CD4-positive, CD25-positive, alpha-beta regulatory T cell (primary cell): ENCODE data around the gene UNC5A. TPM values are rescaled to one million over a fixed set of nuclear protein-coding genes. Genes with fewer than 3 reads are reported as not detected.

ENCODE experiments used
- ATAC-seq, 2 donors: fragments of 150-1000 bp; cut with Tn5 transposase; one replicate each; pipeline ENCODE4 v1.10.0; 2021; ENCODE audit warnings: low read depth in 2 of 2, moderate number of reproducible peaks in 2 of 2, moderate library complexity in 1 of 2
- DNase-seq, 3 donors: peaks; one replicate each; pipeline versions ENCODE4 v3.0.0 to v3.0.0-alpha.2; 2012 to 2022; ENCODE audit warnings: mixed read lengths in 1 of 3
- H3K27ac ChIP-seq: one replicate; pipeline ENCODE4 v1.7.0; 2013; ENCODE audit warnings: mild to moderate bottlenecking, low read length; ENCODE audit not compliant: insufficient read depth, poor library complexity, severe bottlenecking
- H3K27me3 ChIP-seq: one replicate; pipeline ENCODE4 v1.7.0; 2013; ENCODE audit warnings: low read length; ENCODE audit not compliant: control insufficient read depth, insufficient read depth
- H3K36me3 ChIP-seq: one replicate; pipeline ENCODE4 v1.7.0; 2013; ENCODE audit warnings: mild to moderate bottlenecking, low read length, moderate library complexity; ENCODE audit not compliant: control insufficient read depth, insufficient read depth
- H3K4me1 ChIP-seq: 2 replicates; pipeline ENCODE4 v1.7.0; 2013; ENCODE audit warnings: mild to moderate bottlenecking, low read length; ENCODE audit not compliant: insufficient read depth, control insufficient read depth, poor library complexity, severe bottlenecking
- H3K4me3 ChIP-seq: one replicate; pipeline ENCODE4 v1.7.0; 2013; ENCODE audit warnings: low read depth, mild to moderate bottlenecking, low read length, moderate library complexity
- H3K9me3 ChIP-seq, 2 experiments: 1 replicate in 1 of 2; 2 replicates in 1 of 2; pipeline ENCODE4 v1.7.0; 2013; ENCODE audit warnings: low read length in 2 of 2, mild to moderate bottlenecking in 1 of 2, moderate library complexity in 1 of 2; ENCODE audit not compliant: control insufficient read depth in 2 of 2
- H3K27ac Mint-ChIP-seq, 3 donors: one replicate each; pipeline ENCODE4 v1.8.0; 2020 to 2022; ENCODE audit warnings: mild to moderate bottlenecking in 3 of 3, mixed read lengths in 3 of 3, moderate library complexity in 2 of 3
- H3K27me3 Mint-ChIP-seq: one replicate; pipeline ENCODE4 v1.8.0; 2022; ENCODE audit warnings: mild to moderate bottlenecking, mixed read lengths
- H3K36me3 Mint-ChIP-seq: one replicate; pipeline ENCODE4 v1.8.0; 2020; ENCODE audit warnings: mixed read lengths
- H3K4me1 Mint-ChIP-seq, 4 donors: one replicate each; pipeline ENCODE4 v1.8.0; 2020 to 2022; ENCODE audit warnings: mixed read lengths in 4 of 4, mild to moderate bottlenecking in 1 of 4
- H3K4me3 Mint-ChIP-seq, 4 donors: one replicate each; pipeline ENCODE4 v1.8.0; 2020 to 2022; ENCODE audit warnings: mild to moderate bottlenecking in 4 of 4, mixed read lengths in 4 of 4, moderate library complexity in 3 of 4
- H3K9me3 Mint-ChIP-seq, 7 donors: one replicate each; pipeline ENCODE4 v1.8.0; 2020 to 2022; ENCODE audit warnings: mixed read lengths in 7 of 7, mild to moderate bottlenecking in 3 of 7, moderate library complexity in 2 of 7
- polyA plus RNA-seq, 4 donors: library from polyadenylated mRNA; unstranded; fragments of 300-500 nt; fragmentation: Illumina TruSeq; gene quantifications; one replicate each; pipeline ENCODE4 v1.2.3, GENCODE V29; 2021
- total RNA-seq: library from RNA; stranded (reverse); gene quantifications from one replicate; pipeline ENCODE4 v1.2.3, GENCODE V29; 2022

Gene UNC5A
- total and polyA plus RNA-seq, 5 donors from 2014 or later: not detected

DNA sequence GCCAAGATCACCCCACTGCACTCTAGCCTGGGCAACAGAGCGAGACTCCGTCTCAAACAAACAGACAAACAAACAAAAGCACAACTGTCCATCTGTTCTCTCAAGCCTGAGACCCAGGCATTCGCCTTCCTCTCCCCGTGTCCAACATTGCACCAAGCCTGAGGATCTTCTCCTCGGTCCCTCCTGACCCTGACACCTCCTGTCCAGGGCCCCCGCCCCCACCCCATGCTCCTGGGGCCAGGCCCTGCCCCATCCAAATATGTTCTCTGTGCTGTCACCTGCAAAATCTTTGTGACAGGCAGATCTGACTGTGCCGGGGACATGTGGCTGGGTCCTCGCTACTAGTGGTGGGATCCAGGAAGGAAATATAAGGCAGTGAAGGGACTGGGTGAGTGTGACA lies 33.4 kb upstream of the UNC5A start:
- no peak overlapping the region for H3K27ac ChIP-seq
- Mint-ChIP-seq H3K4me1 (peaks cover 7 to 18% (median 13%) of the 10 kb centered on the region in 4 donors), H3K4me3 (no peak overlapping the region), H3K9me3 (peaks cover 0 to 2% (median 0%) of the 10 kb centered on the region in 7 donors), H3K27me3 (peaks cover 24% of the 10 kb centered on the region), H3K27ac (no peak overlapping the region), H3K36me3 (peaks cover 4% of the 10 kb centered on the region)
- no peaks in the 10 kb centered on the region for H3K27me3 ChIP-seq
- ATAC-seq (no peak), DNase-seq (no peak)
- no peaks in the 10 kb centered on the region for H3K36me3 ChIP-seq
- no peak overlapping the region for H3K4me3 ChIP-seq
- H3K9me3 ChIP-seq: no peaks in the 10 kb centered on the region
- H3K4me1 ChIP-seq: peaks cover 8% of the 10 kb centered on the region

- no peaks in the 10 kb centered on the region for H3K9me3 ChIP-seq
- Mint-ChIP-seq H3K4me3 (no peak overlapping the region), H3K27me3 (peaks cover 23% of the 10 kb centered on the region), H3K27ac (peak overlapping the region in 1 of 3 donors; percentile 38), H3K9me3 (peaks cover 0 to 2% (median 0%) of the 10 kb centered on the region in 7 donors), H3K36me3 (peaks cover 4% of the 10 kb centered on the region), H3K4me1 (peaks cover 11 to 34% (median 19%) of the 10 kb centered on the region in 4 donors)
- no peaks in the 10 kb centered on the region for H3K36me3 ChIP-seq
- H3K4me3 ChIP-seq: no peak overlapping the region
- ATAC-seq (no peak), DNase-seq (no peak)
- no peaks in the 10 kb centered on the region for H3K27me3 ChIP-seq
- peaks cover 20% of the 10 kb centered on the region for H3K4me1 ChIP-seq
- H3K27ac ChIP-seq: no peak overlapping the region
Measured at GRCh38 chr5:176778921-176779465, 31.4 kb upstream of the UNC5A start.

GRCh38 chr5:176779537-176779936 lies 30.8 kb upstream of the UNC5A start:
- Histone ChIP-seq H3K4me1 (peaks cover 20% of the 10 kb centered on the region), H3K9me3 (no peaks in the 10 kb centered on the region), H3K4me3 (no peak overlapping the region), H3K27me3 (no peaks in the 10 kb centered on the region), H3K27ac (no peak overlapping the region), H3K36me3 (no peaks in the 10 kb centered on the region)
- H3K27me3 Mint-ChIP-seq: peaks cover 18% of the 10 kb centered on the region
- H3K27ac Mint-ChIP-seq: peak overlapping the region in 1 of 3 donors; percentile 35
- peaks cover 4% of the 10 kb centered on the region for H3K36me3 Mint-ChIP-seq
- ATAC-seq (no peak), DNase-seq (no peak)
- no peak overlapping the region for H3K4me3 Mint-ChIP-seq
- H3K4me1 Mint-ChIP-seq: peaks cover 11 to 34% (median 19%) of the 10 kb centered on the region in 4 donors
- peaks cover 0 to 4% (median 0%) of the 10 kb centered on the region in 7 donors for H3K9me3 Mint-ChIP-seq

DNA sequence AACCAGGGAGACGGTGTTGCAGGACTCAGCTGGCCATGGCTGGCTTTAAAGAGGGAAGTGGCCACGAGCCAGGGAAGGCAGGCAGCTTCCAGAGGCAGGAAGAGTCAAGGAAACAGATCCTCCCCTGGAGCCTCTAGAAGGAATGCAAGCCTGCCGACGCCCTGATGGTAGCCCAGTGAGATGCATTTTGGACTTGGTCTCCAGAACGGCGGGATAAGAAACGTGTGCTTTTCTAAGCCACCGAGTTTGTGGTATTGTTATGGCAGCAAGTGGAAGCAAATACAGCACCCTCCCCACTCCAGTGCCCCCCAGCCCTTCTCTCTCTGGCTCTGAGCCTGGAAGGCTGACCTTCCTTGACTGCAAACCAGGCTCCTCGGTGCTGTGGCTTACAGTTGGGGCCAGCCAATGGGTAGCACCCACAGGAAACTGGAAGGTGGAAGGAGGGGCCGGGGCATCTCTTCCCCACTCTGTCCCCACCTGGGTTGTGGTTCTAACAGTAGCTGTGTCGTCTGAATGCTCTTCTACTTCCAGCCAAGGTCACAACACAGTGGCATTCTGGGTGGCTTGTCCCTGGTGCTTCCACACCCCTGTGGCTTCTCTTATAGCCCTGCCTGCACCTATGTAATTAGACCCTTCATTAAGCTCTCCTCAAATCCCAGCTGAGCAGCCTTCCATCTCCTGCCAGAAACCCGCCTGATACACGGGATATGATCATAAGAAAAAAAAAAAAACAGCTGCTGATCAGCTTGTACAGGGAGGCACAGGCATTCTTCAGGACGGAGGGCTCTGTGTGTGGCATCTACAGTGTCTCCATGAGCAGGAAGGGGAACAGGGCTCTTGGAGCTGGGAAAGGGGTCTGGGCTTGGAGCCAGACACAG lies 29.9 kb upstream of the UNC5A start:
- Histone ChIP-seq H3K9me3 (no peaks in the 10 kb centered on the region), H3K4me3 (no peak overlapping the region), H3K27ac (no peak overlapping the region), H3K27me3 (no peaks in the 10 kb centered on the region), H3K4me1 (peaks cover 20% of the 10 kb centered on the region), H3K36me3 (no peaks in the 10 kb centered on the region)
- peaks cover 4% of the 10 kb centered on the region for H3K36me3 Mint-ChIP-seq
- peaks cover 9% of the 10 kb centered on the region for H3K27me3 Mint-ChIP-seq
- H3K9me3 Mint-ChIP-seq: peaks cover 0 to 4% (median 0%) of the 10 kb centered on the region in 7 donors
- no peak for ATAC-seq
- peak overlapping the region; percentile 35 to 68 (median 52) for H3K27ac Mint-ChIP-seq
- DNase-seq: no peak
- H3K4me1 Mint-ChIP-seq: peaks cover 6 to 34% (median 19%) of the 10 kb centered on the region in 4 donors
- H3K4me3 Mint-ChIP-seq: peak overlapping the region in 1 of 4 donors; percentile 11

DNA sequence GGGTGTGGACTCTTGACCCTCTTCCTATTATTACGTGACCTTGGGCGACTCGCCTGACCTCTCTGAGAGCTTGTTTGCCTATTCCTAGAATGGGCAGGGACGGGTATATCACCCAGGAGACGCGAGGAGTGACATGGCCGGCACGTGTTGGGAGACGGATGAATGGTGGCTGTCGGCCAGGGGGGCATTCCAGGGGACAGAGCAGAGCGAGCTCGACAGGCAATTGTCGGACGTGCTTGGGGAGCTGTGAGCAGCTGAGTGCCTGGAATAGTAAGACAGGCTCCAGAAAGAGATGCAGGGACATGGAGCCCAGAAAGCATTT lies 29.3 kb upstream of the UNC5A start:
- H3K9me3 ChIP-seq: no peaks in the 10 kb centered on the region
- H3K27me3 Mint-ChIP-seq: peaks cover 8% of the 10 kb centered on the region
- no peak for ATAC-seq
- H3K27ac Mint-ChIP-seq: peak overlapping the region in 2 of 3 donors; percentile 42 to 65
- peaks cover 6 to 34% (median 19%) of the 10 kb centered on the region in 4 donors for H3K4me1 Mint-ChIP-seq
- peaks cover 0 to 4% (median 0%) of the 10 kb centered on the region in 7 donors for H3K9me3 Mint-ChIP-seq
- H3K4me3 ChIP-seq: no peak overlapping the region
- H3K4me1 ChIP-seq: peaks cover 20% of the 10 kb centered on the region
- DNase-seq: no peak
- H3K36me3 ChIP-seq: no peaks in the 10 kb centered on the region
- peak overlapping the region in 1 of 4 donors; percentile 11 for H3K4me3 Mint-ChIP-seq
- H3K27me3 ChIP-seq: no peaks in the 10 kb centered on the region
- H3K36me3 Mint-ChIP-seq: peaks cover 4% of the 10 kb centered on the region
- no peak overlapping the region for H3K27ac ChIP-seq

GRCh38 chr5:176781638-176782570 lies 28.5 kb upstream of the UNC5A start:
- H3K27me3 Mint-ChIP-seq: peaks cover 4% of the 10 kb centered on the region
- Histone ChIP-seq H3K9me3 (no peaks in the 10 kb centered on the region), H3K27me3 (no peaks in the 10 kb centered on the region), H3K36me3 (no peaks in the 10 kb centered on the region), H3K4me1 (peaks cover 20% of the 10 kb centered on the region), H3K4me3 (peak overlapping the region; percentile 62), H3K27ac (peak overlapping the region; percentile 35)
- H3K4me1 Mint-ChIP-seq: peaks cover 6 to 34% (median 19%) of the 10 kb centered on the region in 4 donors
- peaks cover 4% of the 10 kb centered on the region for H3K36me3 Mint-ChIP-seq
- H3K4me3 Mint-ChIP-seq: peak overlapping the region; percentile 27 to 75 (median 52)
- DNase-seq: peak in 2 of 3 donors; percentile 40 to 80
- H3K27ac Mint-ChIP-seq: peak overlapping the region; percentile 65 to 94 (median 87)
- peak; percentile 86 to 93 for ATAC-seq
- H3K9me3 Mint-ChIP-seq: peaks cover 0 to 4% (median 0%) of the 10 kb centered on the region in 7 donors
